ENCODE measurements around the gene ADAD1. TPM values are rescaled to one million over a fixed set of nuclear protein-coding genes. Genes with fewer than 3 reads are reported as not detected.

ADAD1 gene
- not detected in 2 replicates for total RNA-seq

GRCh38 chr4:122378711-122379110 is at the start of gene ADAD1:
Gene ADAD1, plus strand, starts transcription at chr4:122379011. Its CDS starts 1,059 bp downstream, at chr4:122380070.

GRCh38 chr4:122456231-122457116 is 77.7 kb downstream of the ADAD1 start, which contains the start of gene IL2:
Gene IL2, minus strand, starts transcription at chr4:122456725. Its CDS starts 285 bp downstream, at chr4:122456440.

Other genes with a start within 250 kb of the ADAD1 start
- 25.7 and 29.6 TPM in 2 replicates for gene BLTP1, start 226.7 kb upstream of the ADAD1 start, total RNA-seq
- gene IL2, start 77.7 kb downstream of the ADAD1 start, total RNA-seq = not detected in 2 replicates
- gene IL21, start 242.1 kb downstream of the ADAD1 start, total RNA-seq = not detected in 2 replicates

All from pericardium fibroblast (primary cell).